Trophoblast cell (in vitro differentiated cells and primary cell): ENCODE results near the gene EPB41L2.
"Not testable (repeated sequence)": the region's sequence is repeated elsewhere in the genome, so short reads cannot be mapped to it uniquely, and the experiment has no call there.

Source experiments
- DNase-seq, 2 donors: peaks; one replicate each; pipeline ENCODE4 v3.0.0-alpha.2; 2016
- H2AFZ ChIP-seq: 2 replicates; pipeline ENCODE4 v1.6.1; 2013; ENCODE audit warnings: low read length, moderate library complexity, mild to moderate bottlenecking; ENCODE audit not compliant: insufficient read depth, poor library complexity
- H2AK5ac ChIP-seq: 2 replicates; pipeline ENCODE4 v1.6.1; 2013; ENCODE audit warnings: mild to moderate bottlenecking, low read length
- H2BK120ac ChIP-seq: 2 replicates; pipeline ENCODE4 v1.6.1; 2013; ENCODE audit warnings: low read length, mild to moderate bottlenecking, moderate library complexity; ENCODE audit not compliant: insufficient read depth, poor library complexity
- H2BK12ac ChIP-seq: 2 replicates; pipeline ENCODE4 v1.6.1; 2013; ENCODE audit warnings: mild to moderate bottlenecking, low read length, moderate library complexity
- H2BK5ac ChIP-seq: 2 replicates; pipeline ENCODE4 v1.6.1; 2013; ENCODE audit warnings: low read length, low read depth, moderate library complexity, mild to moderate bottlenecking; ENCODE audit not compliant: poor library complexity
- H3K14ac ChIP-seq: 2 replicates; pipeline ENCODE4 v1.6.1; 2013; ENCODE audit warnings: mild to moderate bottlenecking, low read length
- H3K18ac ChIP-seq: 2 replicates; pipeline ENCODE4 v1.6.1; 2013; ENCODE audit warnings: mild to moderate bottlenecking, low read length
- H3K23ac ChIP-seq: 2 replicates; pipeline ENCODE4 v1.6.1; 2013; ENCODE audit warnings: low read length
- H3K27ac ChIP-seq: 2 replicates; pipeline ENCODE4 v1.5.1; 2013; ENCODE audit warnings: low read depth, mild to moderate bottlenecking, inconsistent platforms, low read length, moderate library complexity
- H3K27me3 ChIP-seq: 2 replicates; pipeline ENCODE4 v1.6.1; 2013; ENCODE audit warnings: inconsistent platforms, mild to moderate bottlenecking, low read length, moderate library complexity; ENCODE audit not compliant: insufficient read depth
- H3K36me3 ChIP-seq, 2 experiments: 1 replicate in 1 of 2; 2 replicates in 1 of 2; pipeline ENCODE4 v1.6.1; 2013; ENCODE audit warnings: low read length in 2 of 2, mild to moderate bottlenecking in 2 of 2, moderate library complexity in 1 of 2; ENCODE audit not compliant: insufficient read depth in 2 of 2, control insufficient read depth in 1 of 2
- H3K4ac ChIP-seq: 2 replicates; pipeline ENCODE4 v1.6.1; 2013; ENCODE audit warnings: low read depth, mild to moderate bottlenecking, low read length, moderate library complexity
- H3K4me1 ChIP-seq, 2 experiments: 1 replicate in 1 of 2; 2 replicates in 1 of 2; pipeline ENCODE4 v1.6.1; 2013; ENCODE audit warnings: low read length in 2 of 2, mild to moderate bottlenecking in 2 of 2, moderate library complexity in 1 of 2; ENCODE audit not compliant: insufficient read depth in 2 of 2, control insufficient read depth in 1 of 2
- H3K4me2 ChIP-seq: 2 replicates; pipeline ENCODE4 v1.6.1; 2013; ENCODE audit warnings: inconsistent platforms, mild to moderate bottlenecking, low read length, moderate library complexity
- H3K4me3 ChIP-seq: 2 replicates; pipeline ENCODE4 v1.5.1; 2013; ENCODE audit warnings: mild to moderate bottlenecking, low read depth, low read length, inconsistent platforms
- H3K79me1 ChIP-seq: one replicate; pipeline ENCODE4 v1.6.1; 2013; ENCODE audit warnings: low read length
- H3K79me2 ChIP-seq: 2 replicates; pipeline ENCODE4 v1.6.1; 2013; ENCODE audit warnings: low read length, mild to moderate bottlenecking; ENCODE audit not compliant: control insufficient read depth, insufficient read depth, poor library complexity
- H3K9ac ChIP-seq: 2 replicates; pipeline ENCODE4 v1.6.1; 2013; ENCODE audit warnings: mild to moderate bottlenecking, low read length
- H3K9me3 ChIP-seq: 2 replicates; pipeline ENCODE4 v1.6.1; 2013; ENCODE audit warnings: low read depth, mild to moderate bottlenecking, control low read depth, inconsistent platforms, low read length; ENCODE audit not compliant: insufficient read depth
- H4K12ac ChIP-seq: 2 replicates; pipeline ENCODE4 v1.6.1; 2013; ENCODE audit warnings: low read depth, mild to moderate bottlenecking, low read length, moderate library complexity
- H4K8ac ChIP-seq: 2 replicates; pipeline ENCODE4 v1.6.1; 2013; ENCODE audit warnings: low read depth, mild to moderate bottlenecking, low read length, moderate library complexity
- H4K91ac ChIP-seq: one replicate; pipeline ENCODE4 v1.6.1; 2013; ENCODE audit warnings: low read depth, mild to moderate bottlenecking, low read length, moderate library complexity
- WGBS: extraction: QIAGEN DNeasy Blood & Tissue Kit; methylation state at CpG from one replicate; pipeline ENCODE4 v1.1.7; 2013; ENCODE audit warnings: missing lambda C conversion rate; ENCODE audit not compliant: insufficient read length, insufficient coverage; ENCODE audit errors: extremely low coverage; 5-methylcytosine and 5-hydroxymethylcytosine counted together

The EPB41L2 gene

DNA sequence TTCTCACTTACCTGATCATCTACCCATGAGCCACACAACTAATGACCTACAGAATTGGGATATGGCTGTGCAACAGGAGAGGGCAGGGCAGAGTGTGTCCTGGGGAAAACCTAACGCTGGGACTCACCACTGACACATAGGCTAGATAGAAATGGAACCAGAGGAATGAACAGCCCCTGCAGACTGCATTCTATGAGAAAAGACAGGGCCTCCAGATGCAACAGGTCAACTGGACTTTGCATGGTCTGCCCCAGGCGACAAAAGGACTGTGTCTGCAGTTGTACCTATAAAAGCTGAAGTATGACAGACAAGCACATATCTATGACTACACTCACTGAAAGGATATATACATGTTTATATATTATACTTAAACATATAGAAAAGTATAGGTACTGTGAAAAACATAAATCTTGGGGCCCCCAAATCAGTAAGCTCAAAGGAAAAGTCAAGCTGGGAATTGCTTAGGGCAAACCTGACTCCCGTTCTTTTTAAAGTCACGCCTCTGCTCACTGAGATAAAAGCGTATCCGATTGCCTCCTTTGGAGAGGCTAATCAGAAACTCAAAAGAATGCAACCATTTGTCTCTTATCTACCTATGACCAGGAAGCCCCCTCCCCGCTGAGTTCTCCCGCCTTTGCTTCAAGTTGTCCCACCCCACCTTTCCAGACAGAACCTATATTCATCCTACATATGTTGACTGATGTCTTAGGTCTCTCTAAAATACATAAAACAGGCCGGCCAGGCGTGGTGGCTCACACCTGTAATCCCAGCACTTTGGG is 68.5 kb downstream of the EPB41L2 start:
- no peak overlapping the region for H4K12ac ChIP-seq

DNA sequence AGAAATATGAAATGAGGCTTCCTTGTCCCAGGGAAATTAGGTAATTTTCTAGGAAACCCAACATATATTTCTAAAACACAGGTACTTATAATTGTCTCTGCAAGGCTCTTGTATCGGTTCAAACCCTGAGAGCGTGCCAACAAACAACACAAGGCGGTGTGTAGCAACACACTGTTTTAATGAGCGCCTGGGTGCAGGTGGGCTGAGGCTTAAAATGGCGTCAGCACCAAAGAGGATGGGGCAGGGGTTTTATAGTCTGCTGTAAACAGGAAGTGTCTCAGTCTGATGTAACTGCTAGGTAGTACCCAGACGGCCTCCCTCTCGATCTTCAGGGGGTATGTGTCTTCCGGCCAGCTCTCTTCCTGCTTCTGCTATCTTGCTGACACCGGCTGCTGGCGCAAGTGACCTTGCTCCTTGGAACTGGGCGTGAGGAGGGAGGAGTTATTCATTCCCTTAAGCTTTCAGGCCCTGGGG is 69.7 kb downstream of the EPB41L2 start:
- Histone ChIP-seq H3K36me3 (no peaks in the 10 kb centered on the region), H3K79me1 (peaks cover 12% of the 10 kb centered on the region), H3K27ac (peak overlapping the region; percentile 68), H4K91ac (no peak overlapping the region), H3K4me3 (no peak overlapping the region), H3K4me1 (peaks cover 10 to 21% of the 10 kb centered on the region in 2 experiments), H3K14ac (no peak overlapping the region), H2BK12ac (peak overlapping the region; percentile 45), H2BK120ac (no peak overlapping the region), H2BK5ac (no peak overlapping the region), H4K8ac (no peak overlapping the region), H2AK5ac (no peak overlapping the region), H4K12ac (no peak overlapping the region), H2AFZ (no peak overlapping the region), H3K27me3 (no peaks in the 10 kb centered on the region), H3K79me2 (no peaks in the 10 kb centered on the region), H3K4me2 (no peak overlapping the region), H3K23ac (no peak overlapping the region), H3K4ac (no peak overlapping the region), H3K18ac (no peak overlapping the region), H3K9ac (no peak overlapping the region), H3K9me3 (no peaks in the 10 kb centered on the region)
- DNase-seq: no peak
- WGBS: no CpG with 5 or more reads among the region's 11 CpGs

More for the DNA sequence above, 68.5 kb downstream of the EPB41L2 start:
- peak overlapping the region; percentile 85 for H3K27ac ChIP-seq
- no peaks in the 10 kb centered on the region for H3K27me3 ChIP-seq
- H3K4me1 ChIP-seq: peaks cover 13 to 21% of the 10 kb centered on the region in 2 experiments
- DNase-seq: no peak
- no CpG with 5 or more reads among the region's 10 CpGs for WGBS
- H3K23ac ChIP-seq: no peak overlapping the region
- no peak overlapping the region for H2BK5ac ChIP-seq
- no peak overlapping the region for H3K4me3 ChIP-seq
- H3K4ac ChIP-seq: no peak overlapping the region
- no peaks in the 10 kb centered on the region for H3K36me3 ChIP-seq
- H4K91ac ChIP-seq: no peak overlapping the region
- no peak overlapping the region for H2BK120ac ChIP-seq
- no peak overlapping the region for H4K8ac ChIP-seq
- no peak overlapping the region for H2BK12ac ChIP-seq
- H3K9me3 ChIP-seq: no peaks in the 10 kb centered on the region
- H2AK5ac ChIP-seq: no peak overlapping the region
- no peak overlapping the region for H3K18ac ChIP-seq
- no peak overlapping the region for H3K14ac ChIP-seq
- no peak overlapping the region for H3K9ac ChIP-seq
- no peaks in the 10 kb centered on the region for H3K79me2 ChIP-seq
- no peak overlapping the region for H3K4me2 ChIP-seq
- H3K79me1 ChIP-seq: peaks cover 15% of the 10 kb centered on the region
- H2AFZ ChIP-seq: no peak overlapping the region

DNA sequence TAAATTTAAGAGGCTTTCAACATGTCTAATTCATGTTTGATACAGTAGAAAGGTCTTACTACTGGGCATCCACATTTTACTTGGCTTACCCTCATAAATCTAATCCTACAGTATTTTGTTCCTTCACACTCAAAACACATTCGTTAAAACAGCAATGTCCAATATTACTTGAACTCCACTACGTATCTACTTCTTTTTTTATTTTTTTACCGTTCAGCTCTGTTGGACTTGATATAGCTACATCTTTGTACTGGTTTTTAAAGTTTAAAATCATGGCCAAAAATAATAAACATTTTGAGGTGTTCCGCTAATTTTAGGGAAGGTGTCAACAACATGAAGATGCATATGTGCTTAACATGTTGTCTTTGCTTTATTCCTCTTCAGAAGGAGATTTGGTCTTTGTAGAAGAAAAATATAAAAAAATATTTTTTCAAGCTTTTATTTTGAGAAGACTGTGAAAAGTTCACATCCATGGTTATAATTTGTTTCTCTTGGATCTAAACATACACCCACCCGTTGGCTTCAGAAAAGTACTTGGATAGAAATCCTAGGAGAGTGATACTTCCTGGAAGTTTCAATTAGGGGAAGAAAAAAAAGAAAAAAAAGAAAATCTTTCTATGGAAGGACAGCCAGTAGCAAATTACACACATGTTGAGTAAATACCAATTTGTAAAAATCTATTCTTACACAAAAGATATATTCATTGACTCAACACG is 71.5 kb downstream of the EPB41L2 start:
- Histone ChIP-seq H2BK5ac (no peak overlapping the region), H3K27me3 (no peaks in the 10 kb centered on the region), H3K79me2 (no peaks in the 10 kb centered on the region), H3K9me3 (no peaks in the 10 kb centered on the region), H2BK120ac (no peak overlapping the region), H2AK5ac (no peak overlapping the region), H3K4me1 (peaks cover 10 to 21% of the 10 kb centered on the region in 2 experiments), H3K9ac (no peak overlapping the region), H3K36me3 (no peaks in the 10 kb centered on the region), H3K23ac (no peak overlapping the region), H3K4me2 (no peak overlapping the region), H4K91ac (no peak overlapping the region), H3K4me3 (no peak overlapping the region), H2AFZ (no peak overlapping the region), H3K27ac (no peak overlapping the region), H3K79me1 (peaks cover 10% of the 10 kb centered on the region), H2BK12ac (no peak overlapping the region), H3K18ac (no peak overlapping the region), H4K8ac (no peak overlapping the region), H3K4ac (no peak overlapping the region), H4K12ac (no peak overlapping the region), H3K14ac (no peak overlapping the region)
- no peak for DNase-seq
- 100% methylated on average over 3 of the region's 6 CpGs for WGBS

DNA sequence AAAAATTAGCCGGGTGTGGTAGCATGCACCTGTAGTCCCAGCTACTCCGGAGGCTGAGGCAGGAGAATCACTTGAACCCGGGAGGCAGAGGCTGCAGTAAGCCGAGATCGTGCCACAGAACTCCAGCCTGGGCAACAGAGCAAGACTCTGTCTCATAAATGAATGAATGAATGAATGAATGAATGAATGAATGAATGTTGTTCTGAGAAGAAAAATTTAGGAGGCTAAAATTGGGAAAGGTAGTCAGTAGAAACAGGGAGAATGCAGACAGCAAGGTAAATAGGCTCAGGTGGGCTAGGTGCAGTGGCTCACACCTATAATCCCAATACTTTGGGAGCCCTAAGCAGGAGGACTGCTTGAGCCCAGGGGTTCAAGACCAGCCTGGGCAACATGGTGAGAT is 75.5 kb downstream of the EPB41L2 start:
- not testable (repeated sequence) for H2AFZ ChIP-seq

More for the DNA sequence above, 75.5 kb downstream of the EPB41L2 start:
- H2BK12ac ChIP-seq, H3K4ac ChIP-seq, H3K4me1 ChIP-seq, H4K8ac ChIP-seq, H3K27ac ChIP-seq, H3K27me3 ChIP-seq, H3K23ac ChIP-seq, H3K4me3 ChIP-seq, DNase-seq, H3K9me3 ChIP-seq, H2BK5ac ChIP-seq, H3K79me2 ChIP-seq, H3K14ac ChIP-seq, H4K12ac ChIP-seq, H2AK5ac ChIP-seq, H4K91ac ChIP-seq, H3K9ac ChIP-seq, H3K4me2 ChIP-seq, H3K79me1 ChIP-seq, H3K18ac ChIP-seq, H2BK120ac ChIP-seq, H3K36me3 ChIP-seq: not testable (repeated sequence)
- no CpG with 5 or more reads among the region's 5 CpGs for WGBS
